H1 (cell line): ENCODE measurements around the gene CAMSAP1. TPM values are rescaled to one million over a fixed set of nuclear protein-coding genes. Genes with fewer than 3 reads are reported as not detected.

Experiments
- CTCF ChIA-PET: fragments of 300-600 bp; sonication (Branson Sonifier 250); formaldehyde crosslinking; loops from one replicate; lab custom pipeline; 2021; ENCODE audit not compliant: partially characterized antibody; lab: Charles Lee
- POLR2A ChIA-PET: fragments of 300-600 bp; sonication (Branson Sonifier 250); formaldehyde crosslinking; loops from one replicate; lab custom pipeline; 2021; ENCODE audit warnings: inconsistent platforms; ENCODE audit not compliant: partially characterized antibody; lab: Charles Lee
- DNase-seq, 2 experiments: peaks; one replicate each; pipeline versions ENCODE4 v3.0.0 to v3.0.0-alpha.2; 2010 to 2022; ENCODE audit warnings: low spot score in 2 of 2, low read depth in 1 of 2, mixed read lengths in 1 of 2
- FAIRE-seq: peaks from 2 replicates; lab custom pipeline; 2011; peaks lifted over from hg19 to GRCh38; lab: Jason Lieb, UNC
- H2AFZ ChIP-seq: 2 replicates; pipeline ENCODE4 v1.8.1; 2012; ENCODE audit warnings: low read length, inconsistent platforms
- H2AK5ac ChIP-seq: 2 replicates; pipeline ENCODE4 v1.6.1; 2013; ENCODE audit warnings: low read depth, low read length
- H2BK120ac ChIP-seq: replicated peaks from 2 replicates; pipeline ENCODE3; 2013; ENCODE audit warnings: low read depth, low read length, inconsistent platforms
- H2BK12ac ChIP-seq: 2 replicates; pipeline ENCODE4 v1.6.1; 2013; ENCODE audit warnings: low read depth, low read length
- H2BK15ac ChIP-seq: 2 replicates; pipeline ENCODE4 v1.6.1; 2013; ENCODE audit warnings: low read length
- H2BK20ac ChIP-seq: 2 replicates; pipeline ENCODE4 v1.6.1; 2013; ENCODE audit warnings: low read length
- H2BK5ac ChIP-seq: 2 replicates; pipeline ENCODE4 v1.6.1; 2013; ENCODE audit warnings: low read depth, low read length
- H3K14ac ChIP-seq: 2 replicates; pipeline ENCODE4 v1.6.1; 2013; ENCODE audit warnings: inconsistent platforms; ENCODE audit not compliant: insufficient read length
- H3K18ac ChIP-seq: 2 replicates; pipeline ENCODE4 v1.6.1; 2013; ENCODE audit warnings: low read length; ENCODE audit errors: extremely low read depth
- H3K23ac ChIP-seq: 2 replicates; pipeline ENCODE4 v1.6.1; 2013; ENCODE audit warnings: inconsistent platforms; ENCODE audit not compliant: insufficient read length
- H3K23me2 ChIP-seq: 2 replicates; pipeline ENCODE4 v1.6.1; 2013; ENCODE audit warnings: low read depth, low read length
- H3K27ac ChIP-seq: 2 replicates; pipeline ENCODE4 v1.6.1; 2011; ENCODE audit warnings: low read depth, low read length, inconsistent platforms
- H3K27me3 ChIP-seq, 4 experiments: replicated peaks in 1 of 4; 1 replicate in 1 of 4; 2 replicates in 3 of 4; pipeline versions ENCODE4 v1.6.1 to v1.8.1; 2011 to 2013; ENCODE audit warnings: low read length in 3 of 4, mild to moderate bottlenecking in 3 of 4, inconsistent platforms in 2 of 4, mixed read lengths in 2 of 4, moderate library complexity in 1 of 4; ENCODE audit not compliant: control insufficient read depth in 3 of 4, insufficient read depth in 3 of 4; ENCODE audit errors: extremely low read depth in 1 of 4
- H3K36me3 ChIP-seq, 4 experiments: 2 replicates each; pipeline versions ENCODE4 v1.6.1 to v1.8.1; 2011 to 2013; ENCODE audit warnings: mild to moderate bottlenecking in 4 of 4, low read length in 3 of 4, moderate library complexity in 2 of 4, control low read depth in 1 of 4, inconsistent platforms in 1 of 4; ENCODE audit not compliant: insufficient read depth in 4 of 4, control insufficient read depth in 2 of 4
- H3K4ac ChIP-seq: replicated peaks from 2 replicates; pipeline ENCODE3; 2013; ENCODE audit warnings: low read length, low read depth, mixed read lengths, inconsistent platforms; ENCODE audit not compliant: insufficient read length
- H3K4me1 ChIP-seq, 4 experiments: replicated peaks in 1 of 4; 1 replicate in 1 of 4; 2 replicates in 3 of 4; pipeline versions ENCODE4 v1.6.1 to v1.8.1; 2011 to 2013; ENCODE audit warnings: low read length in 3 of 4, inconsistent platforms in 2 of 4, mixed read lengths in 1 of 4; ENCODE audit not compliant: insufficient read depth in 4 of 4, control insufficient read depth in 3 of 4
- H3K4me2 ChIP-seq, 2 experiments: 2 replicates each; pipeline versions ENCODE4 v1.6.1 to v1.8.1; 2011 to 2013; ENCODE audit warnings: low read depth in 2 of 2, low read length in 2 of 2, control low read depth in 1 of 2, inconsistent platforms in 1 of 2, mild to moderate bottlenecking in 1 of 2; ENCODE audit not compliant: insufficient read depth in 1 of 2
- H3K4me3 ChIP-seq, 4 experiments: fragments of 200-600, 300-600 bp in 1 of 4; sonication (generic), shearing (Covaris generic), sonication (Bioruptor Twin) in 1 of 4; 2 replicates each; pipeline versions ENCODE4 v1.5.1 to v1.8.1; 2011 to 2016; ENCODE audit warnings: low read length in 4 of 4, low read depth in 3 of 4, control low read depth in 2 of 4, inconsistent platforms in 2 of 4, mild to moderate bottlenecking in 2 of 4, mixed read lengths in 1 of 4, moderate library complexity in 1 of 4; ENCODE audit not compliant: insufficient read depth in 2 of 4; ENCODE audit errors: extremely low read depth in 1 of 4
- H3K56ac ChIP-seq: replicated peaks from 2 replicates; pipeline ENCODE3; 2013; ENCODE audit warnings: low read depth, mild to moderate bottlenecking, mixed read lengths, low read length, inconsistent platforms; ENCODE audit not compliant: insufficient read length
- H3K79me1 ChIP-seq: 2 replicates; pipeline ENCODE4 v1.6.1; 2013; ENCODE audit warnings: low read depth, low read length, control low read depth
- H3K79me2 ChIP-seq, 2 experiments: 2 replicates each; pipeline versions ENCODE4 v1.6.1 to v1.8.1; 2012 to 2013; ENCODE audit warnings: low read length in 2 of 2, mild to moderate bottlenecking in 2 of 2, inconsistent platforms in 1 of 2; ENCODE audit not compliant: insufficient read depth in 2 of 2, control insufficient read depth in 1 of 2
- H3K9ac ChIP-seq, 4 experiments: replicated peaks in 1 of 4; 1 replicate in 1 of 4; 2 replicates in 3 of 4; pipeline versions ENCODE4 v1.6.1 to v1.8.1; 2011 to 2013; ENCODE audit warnings: low read depth in 3 of 4, low read length in 3 of 4, control low read depth in 2 of 4, mild to moderate bottlenecking in 2 of 4, moderate library complexity in 2 of 4, inconsistent platforms in 1 of 4; ENCODE audit errors: extremely low read depth in 1 of 4
- H3K9me3 ChIP-seq, 2 experiments: 2 replicates each; pipeline versions ENCODE4 v1.6.1 to v1.8.1; 2012 to 2013; ENCODE audit warnings: mild to moderate bottlenecking in 2 of 2, moderate library complexity in 2 of 2, control low read depth in 1 of 2, inconsistent platforms in 1 of 2, low read depth in 1 of 2, low read length in 1 of 2, mixed read lengths in 1 of 2; ENCODE audit not compliant: insufficient read depth in 2 of 2
- H4K20me1 ChIP-seq, 2 experiments: replicated peaks in 1 of 2; 2 replicates each; pipeline versions ENCODE3 to v1.8.1; 2011 to 2013; ENCODE audit warnings: inconsistent platforms in 2 of 2, low read length in 2 of 2, mild to moderate bottlenecking in 1 of 2; ENCODE audit not compliant: insufficient read depth in 2 of 2, control insufficient read depth in 1 of 2
- H4K5ac ChIP-seq: 2 replicates; pipeline ENCODE4 v1.6.1; 2013; ENCODE audit warnings: low read length, low read depth, mixed read lengths, inconsistent platforms; ENCODE audit not compliant: insufficient read length
- H4K8ac ChIP-seq: 2 replicates; pipeline ENCODE4 v1.8.0; 2013; ENCODE audit warnings: mild to moderate bottlenecking, moderate library complexity, low read length, inconsistent platforms; ENCODE audit not compliant: insufficient read depth; ENCODE audit errors: extremely low read depth
- H4K91ac ChIP-seq: replicated peaks from 2 replicates; pipeline ENCODE3; 2013; ENCODE audit warnings: low read length, mixed read lengths, inconsistent platforms; ENCODE audit not compliant: insufficient read length
- FOSL1 ChIP-seq: IDR thresholded peaks from 2 replicates; pipeline ENCODE4 v1.6.1; 2011; ENCODE audit warnings: mild to moderate bottlenecking, low read depth, low read length, moderate library complexity; ENCODE audit not compliant: insufficient read depth
- HDAC2 ChIP-seq, 2 experiments: fragments of 300-600 bp in 1 of 2; sonication (generic) in 1 of 2; IDR thresholded peaks; 2 replicates each; pipeline ENCODE4 v1.6.1; 2011 to 2012; ENCODE audit warnings: low read depth in 2 of 2, low read length in 2 of 2, mild to moderate bottlenecking in 2 of 2, moderate library complexity in 2 of 2, borderline replicate concordance in 1 of 2, inconsistent platforms in 1 of 2
- JUN ChIP-seq: IDR thresholded peaks from 2 replicates; pipeline ENCODE4 v1.6.1; 2011; ENCODE audit warnings: low read depth, mild to moderate bottlenecking, improper control_type of control experiment, low read length
- KDM1A ChIP-seq: fragments of 200-600, 300-600 bp; sonication (generic); IDR thresholded peaks from 2 replicates; pipeline ENCODE4 v1.7.1; 2016; ENCODE audit warnings: mild to moderate bottlenecking, low read length, borderline replicate concordance
- NANOG ChIP-seq: IDR thresholded peaks from 2 replicates; pipeline ENCODE4 v1.6.1; 2011; ENCODE audit warnings: low read length, low read depth, mild to moderate bottlenecking, inconsistent platforms; ENCODE audit not compliant: insufficient read depth, poor library complexity, severe bottlenecking
- RAD21 ChIP-seq, 2 experiments: IDR thresholded peaks in 1 of 2; conservative IDR thresholded peaks in 1 of 2; 2 replicates each; pipeline ENCODE4 v1.6.1; 2011; ENCODE audit warnings: low read depth in 2 of 2, low read length in 2 of 2, improper control_type of control experiment in 1 of 2, inconsistent platforms in 1 of 2, mild to moderate bottlenecking in 1 of 2, moderate library complexity in 1 of 2
- RBBP5 ChIP-seq: IDR thresholded peaks from 2 replicates; pipeline ENCODE4 v1.7.1; 2012; ENCODE audit warnings: low read depth, mild to moderate bottlenecking, inconsistent platforms, low read length, moderate library complexity, borderline replicate concordance
- TCF12 ChIP-seq: IDR thresholded peaks from 2 replicates; pipeline ENCODE4 v1.6.1; 2011; ENCODE audit warnings: low read depth, mild to moderate bottlenecking, low read length
- WGBS, 2 experiments: shearing (Covaris generic) in 1 of 2; methylation state at CpG; one replicate each; pipeline versions ENCODE4 v1.1.6 to v1.1.7; 2013 to 2015; ENCODE audit warnings: low lambda C conversion rate in 2 of 2, mixed read lengths in 2 of 2, inconsistent platforms in 1 of 2, low coverage in 1 of 2, missing lambda C conversion rate in 1 of 2; ENCODE audit not compliant: insufficient replicate concordance in 2 of 2, insufficient coverage in 1 of 2, insufficient read length in 1 of 2; ENCODE audit errors: extremely low coverage in 1 of 2, missing lambda C conversion rate in 1 of 2; 5-methylcytosine and 5-hydroxymethylcytosine counted together
- polyA plus RNA-seq, 7 experiments: library from polyadenylated mRNA; depleted of rRNA in 3 of 7; stranded (reverse) in 5 of 7; unstranded in 2 of 7; fragments of >200 nt in 5 of 7; fragments of 200-250 nt in 2 of 7; gene quantifications; 1 replicate in 5 of 7; 2 replicates in 1 of 7; 4 replicates in 1 of 7; pipeline versions ENCODE4 v1.2.1 to v1.2.3, GENCODE V29; 2011 to 2013; ENCODE audit warnings: missing spikeins in 2 of 7, mixed read lengths in 2 of 7
- total RNA-seq: library from RNA; stranded (reverse); fragmentation: NEBNext Ultra II Directional; extraction: Animal tissue kit (Norgen Biotek cat#: 25700); gene quantifications from 2 replicates; pipeline ENCODE4 v1.2.1, GENCODE V29; 2021
- TF ChIP-seq, protein P1 (sequence below): IDR thresholded peaks from 2 replicates; pipeline ENCODE4 v1.6.1; 2012; ENCODE audit warnings: inconsistent platforms

The CAMSAP1 gene
- total and polyA plus RNA-seq, 2 of the 8 experiments (the other 6 are each of a cell fraction or from before 2014, with no cell fraction given) = 13.4 to 44.0 TPM

DNA sequence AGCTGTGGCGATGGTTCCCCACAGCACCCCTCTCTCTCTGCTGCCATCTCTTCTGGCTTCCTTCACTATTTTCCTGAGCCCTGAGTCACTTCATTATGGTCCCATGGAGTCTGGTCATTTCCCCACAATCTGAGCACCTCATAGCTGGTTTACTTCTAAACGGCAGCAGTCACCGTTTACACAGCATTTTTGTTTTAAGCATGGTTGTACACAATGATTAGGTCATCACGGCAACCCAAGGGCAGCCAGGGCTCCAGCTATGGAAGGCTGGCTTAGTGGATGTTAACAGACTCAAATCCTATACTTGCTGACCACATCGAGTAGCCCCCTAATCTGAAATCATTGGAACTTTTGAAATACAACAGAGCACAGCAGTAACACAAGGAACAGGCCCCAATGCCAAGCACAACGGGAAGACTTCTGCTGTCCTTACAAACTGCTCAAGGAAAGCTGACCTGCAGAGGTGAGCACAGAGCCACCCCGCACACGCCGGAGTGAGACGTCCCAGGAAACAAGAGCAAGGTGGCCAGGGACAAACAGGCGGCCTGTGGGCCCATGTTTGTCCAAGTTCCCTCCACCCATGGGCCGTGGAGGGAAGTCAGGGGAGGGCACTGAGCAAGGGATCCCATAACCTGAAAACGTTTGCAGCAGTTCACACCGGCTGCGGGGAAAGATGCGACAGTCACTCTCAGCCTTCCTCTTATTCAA is 22.9 kb downstream of the CAMSAP1 start:
- no peak overlapping the region for H3K56ac ChIP-seq
- POLR2A ChIA-PET = interaction anchor here (1.6 kb wide), 1 partner anchor 16 kb away, joined by 3 read pairs; no protein-coding TSS in a partner anchor
- H3K4me2 ChIP-seq = no peak overlapping the region
- H3K36me3 ChIP-seq = no peaks in the 10 kb centered on the region; a peak in 1 of 8 replicates
- H3K27me3 ChIP-seq = no peaks in the 10 kb centered on the region
- H2AFZ ChIP-seq = no peak overlapping the region
- no peak overlapping the region for H2BK120ac ChIP-seq
- H2BK15ac ChIP-seq = no peak overlapping the region
- no peak overlapping the region for H4K5ac ChIP-seq
- no peak overlapping the region for H3K4ac ChIP-seq
- H3K27ac ChIP-seq = no peak overlapping the region
- no peak for DNase-seq
- WGBS, 2 experiments = 85% methylated on average over 16 of the region's 16 CpGs; no CpG with 5 or more reads in 1 of the 2 experiments
- no peak overlapping the region for H3K23ac ChIP-seq
- no peak overlapping the region for H3K4me3 ChIP-seq
- no peaks in the 10 kb centered on the region for H3K9me3 ChIP-seq
- no peak overlapping the region for H2BK20ac ChIP-seq
- peaks cover 3 to 36% (median 20%) of the 10 kb centered on the region in 4 experiments for H3K4me1 ChIP-seq
- no peaks in the 10 kb centered on the region for H3K23me2 ChIP-seq
- peaks cover 43% of the 10 kb centered on the region for H3K79me1 ChIP-seq
- no peak overlapping the region for H3K14ac ChIP-seq
- no peak overlapping the region for H2BK12ac ChIP-seq
- H2BK5ac ChIP-seq = peak overlapping the region; percentile 67; the same call in 1 of the 2 replicates
- no peak overlapping the region; the same call in 1 of the 2 replicates for H4K8ac ChIP-seq
- FAIRE-seq = no peak
- H3K9ac ChIP-seq = no peak overlapping the region
- CTCF ChIA-PET = interaction anchor here (0.5 to 1.5 kb wide), 5 partner anchors 10 to 172 kb away, joined by 3 to 7 read pairs (median 3); no protein-coding TSS in a partner anchor
- H3K79me2 ChIP-seq = peaks cover 50 to 100% of the 10 kb centered on the region in 2 experiments
- no peak overlapping the region for H4K91ac ChIP-seq
- H4K20me1 ChIP-seq = peaks cover 65 to 76% of the 10 kb centered on the region in 2 experiments
- H3K18ac ChIP-seq = no peak overlapping the region; the same call in 1 of the 2 replicates
- no peak overlapping the region for H2AK5ac ChIP-seq
- TF ChIP-seq TCF12 (no peak), JUN (no peak), RAD21 (IDR thresholded peaks at IDR 0.05 in 1 of 2, conservative IDR thresholded peaks at IDR 0.05 in 1 of 2; ENCODE audit: low read depth in 2 of 2, low read length in 2 of 2) (no peak), FOSL1 (no peak), HDAC2 (IDR thresholded peaks at IDR 0.05; ENCODE audit: borderline replicate concordance in 1 of 2, low read depth in 2 of 2, low read length in 2 of 2) (no peak), RBBP5 (no peak), KDM1A (no peak), NANOG (no peak)
- TF ChIP-seq, protein P1, sequence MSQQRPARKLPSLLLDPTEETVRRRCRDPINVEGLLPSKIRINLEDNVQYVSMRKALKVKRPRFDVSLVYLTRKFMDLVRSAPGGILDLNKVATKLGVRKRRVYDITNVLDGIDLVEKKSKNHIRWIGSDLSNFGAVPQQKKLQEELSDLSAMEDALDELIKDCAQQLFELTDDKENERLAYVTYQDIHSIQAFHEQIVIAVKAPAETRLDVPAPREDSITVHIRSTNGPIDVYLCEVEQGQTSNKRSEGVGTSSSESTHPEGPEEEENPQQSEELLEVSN = no peak
